ENCODE measurements around the gene GOLGA1.

The GOLGA1 gene

DNA sequence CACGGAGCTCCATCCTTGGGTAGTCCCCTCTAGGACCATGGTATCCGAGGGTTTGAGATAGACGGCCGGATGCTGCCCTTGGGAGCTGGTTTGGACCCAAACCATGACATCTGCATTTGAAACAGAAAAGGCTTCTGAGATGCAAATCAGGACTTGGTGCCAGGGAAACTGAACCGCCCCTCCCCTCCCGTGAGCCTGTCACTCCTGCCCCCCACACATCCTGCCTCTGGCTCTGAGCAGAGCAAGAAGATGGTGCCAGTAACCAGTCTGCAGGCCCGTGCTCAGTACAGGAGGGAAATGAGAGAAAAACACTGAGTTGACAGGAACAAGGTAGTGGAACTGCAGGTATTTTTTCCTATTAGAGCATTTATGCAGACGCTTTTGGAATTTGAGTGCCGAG is 60.4 kb downstream of the GOLGA1 start:
- TF ChIP-seq, protein P1, sequence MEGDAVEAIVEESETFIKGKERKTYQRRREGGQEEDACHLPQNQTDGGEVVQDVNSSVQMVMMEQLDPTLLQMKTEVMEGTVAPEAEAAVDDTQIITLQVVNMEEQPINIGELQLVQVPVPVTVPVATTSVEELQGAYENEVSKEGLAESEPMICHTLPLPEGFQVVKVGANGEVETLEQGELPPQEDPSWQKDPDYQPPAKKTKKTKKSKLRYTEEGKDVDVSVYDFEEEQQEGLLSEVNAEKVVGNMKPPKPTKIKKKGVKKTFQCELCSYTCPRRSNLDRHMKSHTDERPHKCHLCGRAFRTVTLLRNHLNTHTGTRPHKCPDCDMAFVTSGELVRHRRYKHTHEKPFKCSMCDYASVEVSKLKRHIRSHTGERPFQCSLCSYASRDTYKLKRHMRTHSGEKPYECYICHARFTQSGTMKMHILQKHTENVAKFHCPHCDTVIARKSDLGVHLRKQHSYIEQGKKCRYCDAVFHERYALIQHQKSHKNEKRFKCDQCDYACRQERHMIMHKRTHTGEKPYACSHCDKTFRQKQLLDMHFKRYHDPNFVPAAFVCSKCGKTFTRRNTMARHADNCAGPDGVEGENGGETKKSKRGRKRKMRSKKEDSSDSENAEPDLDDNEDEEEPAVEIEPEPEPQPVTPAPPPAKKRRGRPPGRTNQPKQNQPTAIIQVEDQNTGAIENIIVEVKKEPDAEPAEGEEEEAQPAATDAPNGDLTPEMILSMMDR (IDR thresholded peaks at IDR 0.05; ENCODE audit: low read depth, low read length, missing control alignments) = no peak
- in situ Hi-C loops (cut with HindIII; ENCODE audit: low sequenced_read_pairs) = no loop called here
- no peak for DNase-seq (ENCODE audit: low read depth)
- no peak overlapping the region for H3K4me3 ChIP-seq (ENCODE audit: low read depth, low read length)

DNA sequence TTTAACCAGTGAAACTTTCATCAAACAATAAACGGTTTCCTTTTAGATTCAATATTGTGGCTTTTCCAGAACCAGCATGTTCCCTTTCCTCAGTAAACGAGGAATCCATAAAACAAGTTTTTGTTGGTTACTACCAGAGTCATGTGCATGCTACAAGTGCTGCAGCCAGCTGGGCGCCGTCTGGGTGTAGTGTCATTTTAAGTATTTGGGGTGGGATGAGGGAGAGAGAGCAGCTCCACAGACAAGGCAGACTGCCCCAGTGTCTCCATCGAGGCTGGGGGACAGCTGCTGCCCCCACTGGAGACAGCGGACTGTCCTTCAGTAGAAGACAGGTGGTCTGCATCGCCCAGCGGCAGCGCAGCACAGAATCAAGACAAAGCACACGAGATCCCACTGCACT is 61.7 kb downstream of the GOLGA1 start:
- TF ChIP-seq, protein P1 (IDR thresholded peaks at IDR 0.05; ENCODE audit: low read depth, low read length, missing control alignments) = no peak
- in situ Hi-C loops (cut with HindIII; ENCODE audit: low sequenced_read_pairs) = no loop called here
- H3K4me3 ChIP-seq (ENCODE audit: low read depth, low read length) = no peak overlapping the region
- no peak for DNase-seq (ENCODE audit: low read depth)

DNA sequence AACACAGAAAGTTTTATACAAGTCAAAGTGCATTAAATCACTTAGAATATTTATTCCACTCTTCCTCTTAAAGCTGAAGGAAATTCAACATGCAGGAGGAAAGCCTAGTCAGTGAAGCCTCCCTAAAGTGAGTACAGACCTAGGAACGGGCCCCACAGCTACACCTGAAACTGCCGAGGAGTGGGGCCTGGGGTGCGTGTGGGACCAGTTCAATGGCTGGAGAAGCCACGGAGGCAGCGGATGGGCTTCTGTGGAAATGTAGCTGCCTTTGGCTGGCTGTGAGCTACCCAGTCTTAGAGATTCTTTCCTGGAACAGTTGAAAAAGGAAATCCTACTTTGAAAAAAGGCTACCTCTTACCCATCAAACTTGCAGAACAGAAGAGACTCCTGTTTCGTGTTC is 62.4 kb downstream of the GOLGA1 start:
- H3K4me3 ChIP-seq (ENCODE audit: low read depth, low read length) = no peak overlapping the region
- in situ Hi-C loops (cut with HindIII; ENCODE audit: low sequenced_read_pairs) = no loop called here
- no peak for DNase-seq (ENCODE audit: low read depth)
- TF ChIP-seq, protein P1 (IDR thresholded peaks at IDR 0.05; ENCODE audit: low read depth, low read length, missing control alignments) = no peak

DNA sequence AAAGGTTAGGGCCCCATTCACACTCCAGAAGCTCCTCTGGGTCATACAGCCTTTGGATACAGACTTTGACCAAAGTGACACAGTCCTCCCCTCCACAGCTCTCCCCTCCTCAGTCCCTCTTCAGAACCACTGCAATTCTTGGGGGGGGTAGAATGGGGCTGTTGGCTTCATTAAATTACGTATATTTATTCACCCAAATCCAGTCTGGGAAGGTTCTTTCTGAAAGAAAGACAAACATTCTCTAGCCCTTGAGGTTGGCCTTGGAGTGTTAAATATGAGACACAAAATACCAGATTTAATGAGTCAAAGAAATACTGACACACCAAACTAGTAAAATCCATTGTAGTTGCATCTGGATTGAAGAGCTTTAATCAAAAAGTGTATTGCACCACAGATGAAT is 62.9 kb downstream of the GOLGA1 start:
- TF ChIP-seq, protein P1 (IDR thresholded peaks at IDR 0.05; ENCODE audit: low read depth, low read length, missing control alignments) = no peak
- no peak overlapping the region for H3K4me3 ChIP-seq (ENCODE audit: low read depth, low read length)
- no peak for DNase-seq (ENCODE audit: low read depth)
- in situ Hi-C loops (cut with HindIII; ENCODE audit: low sequenced_read_pairs) = no loop called here

DNA sequence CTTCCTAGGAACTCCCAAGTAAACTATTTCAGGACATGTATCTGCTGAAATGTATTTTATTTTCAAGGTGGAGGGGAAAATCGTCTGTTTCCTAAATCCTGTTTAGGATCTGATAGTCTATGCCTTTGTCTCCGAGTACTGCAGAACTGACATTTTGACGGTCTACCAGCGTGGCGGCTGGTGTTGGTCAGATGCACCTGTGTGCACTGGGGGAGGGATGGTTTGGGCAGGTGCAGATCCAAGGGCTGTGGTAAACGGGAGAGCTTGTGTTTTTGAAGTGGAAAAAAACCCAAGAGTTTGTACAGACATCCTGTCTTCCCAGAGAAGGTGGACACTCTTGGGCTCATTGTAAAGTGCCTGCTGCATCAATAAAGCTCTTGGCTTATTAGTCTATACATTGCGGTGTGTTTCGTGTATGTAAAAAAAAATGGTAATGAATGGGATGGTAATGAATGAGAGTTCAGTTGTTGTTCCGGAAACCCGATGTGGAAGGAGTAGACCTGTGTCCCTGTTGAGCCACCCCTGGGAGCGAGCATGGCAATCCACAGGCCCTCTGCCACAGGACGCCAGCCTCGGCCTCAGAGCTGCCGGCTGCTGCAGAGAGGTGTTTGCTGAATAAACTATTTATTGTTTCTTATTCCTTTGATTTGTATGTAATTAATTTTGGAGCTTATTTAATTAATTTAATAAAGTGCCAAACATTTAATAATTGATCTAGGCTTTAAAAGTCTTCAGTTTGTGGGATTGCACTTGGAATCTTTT is 63.7 kb downstream of the GOLGA1 start:
- TF ChIP-seq, protein P1 (IDR thresholded peaks at IDR 0.05; ENCODE audit: low read depth, low read length, missing control alignments) = no peak
- no peak overlapping the region for H3K4me3 ChIP-seq (ENCODE audit: low read depth, low read length)
- in situ Hi-C loops (cut with HindIII; ENCODE audit: low sequenced_read_pairs) = no loop called here
- DNase-seq (ENCODE audit: low read depth) = no peak

DNA sequence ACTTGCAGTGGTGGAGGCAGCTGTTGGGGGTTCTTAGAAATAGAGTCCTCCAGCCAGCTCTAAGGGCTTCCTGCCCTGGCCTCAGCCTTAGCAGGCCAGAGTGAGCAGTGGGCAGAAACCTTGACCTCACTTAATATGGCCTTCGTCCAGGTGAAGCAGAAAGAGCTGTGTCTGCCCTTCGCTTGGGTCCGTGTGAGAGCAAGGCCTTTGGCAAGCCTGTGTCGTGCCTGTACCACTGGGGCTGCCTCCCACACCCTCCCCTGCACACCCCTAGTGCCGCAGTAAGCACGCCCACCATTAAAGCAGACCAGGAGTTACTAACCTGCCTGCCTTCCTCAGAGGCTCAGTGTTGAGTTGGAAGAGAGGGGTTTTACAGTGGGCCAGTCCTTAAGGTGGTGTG is 65.4 kb downstream of the GOLGA1 start:
- in situ Hi-C loops (cut with HindIII; ENCODE audit: low sequenced_read_pairs) = no loop called here
- TF ChIP-seq, protein P1 (IDR thresholded peaks at IDR 0.05; ENCODE audit: low read depth, low read length, missing control alignments) = no peak
- DNase-seq (ENCODE audit: low read depth) = no peak
- H3K4me3 ChIP-seq (ENCODE audit: low read depth, low read length) = no peak overlapping the region

Measured in astrocyte of the cerebellum (primary cell).